SKM-1 (cell line): ENCODE data around the gene ZNF213.

Experiments used
- DNase-seq: peaks from one replicate; lab custom pipeline; 2025; ENCODE audit not compliant: unreplicated experiment; lab: John Stamatoyannopoulos, UW

Gene ZNF213

GRCh38 chr16:3099732-3100499 lies 34.9 kb upstream of the ZNF213 start:
- peak; percentile 28 for DNase-seq

- peak; percentile 57 for DNase-seq
Measured at GRCh38 chr16:3101018-3101840, 33.6 kb upstream of the ZNF213 start.

GRCh38 chr16:3101841-3102470 lies 32.9 kb upstream of the ZNF213 start:
- no peak for DNase-seq

GRCh38 chr16:3106205-3106928 lies 28.5 kb upstream of the ZNF213 start:
- DNase-seq = peak; percentile 62

- no peak for DNase-seq
Measured at GRCh38 chr16:3112058-3112880, 22.6 kb upstream of the ZNF213 start, which contains the start of gene ZNF205. Gene ZNF205 (plus strand): TSS chr16:3112586. CDS start chr16:3113431, 845 bp downstream.

- no peak for DNase-seq
Measured at GRCh38 chr16:3112881-3113574, 21.8 kb upstream of the ZNF213 start.

- DNase-seq = no peak
Measured at GRCh38 chr16:3113765-3114479, 20.9 kb upstream of the ZNF213 start.

GRCh38 chr16:3115003-3115402 lies 19.8 kb upstream of the ZNF213 start:
- no peak for DNase-seq

- DNase-seq = no peak
Measured at GRCh38 chr16:3115561-3115960, 19.3 kb upstream of the ZNF213 start.

- no peak for DNase-seq
Measured at GRCh38 chr16:3118204-3118790, 16.5 kb upstream of the ZNF213 start.

GRCh38 chr16:3118846-3119245 lies 16.0 kb upstream of the ZNF213 start:
- DNase-seq = no peak

- no peak for DNase-seq
Measured at GRCh38 chr16:3119286-3119685, 15.5 kb upstream of the ZNF213 start.

- DNase-seq = no peak
Measured at GRCh38 chr16:3119701-3120408, 15.0 kb upstream of the ZNF213 start.

GRCh38 chr16:3120435-3120834 lies 14.4 kb upstream of the ZNF213 start:
- DNase-seq = no peak

- DNase-seq = no peak
Measured at GRCh38 chr16:3121851-3122467, 12.9 kb upstream of the ZNF213 start.

- no peak for DNase-seq
Measured at GRCh38 chr16:3122926-3123570, 11.8 kb upstream of the ZNF213 start.
